Smooth muscle cell (in vitro differentiated cells): Measurements from ENCODE around the gene EML1. TPM values are rescaled to one million over a fixed set of nuclear protein-coding genes. Genes with fewer than 3 reads are reported as not detected.
A peak's percentile ranks its signal among the peaks of the same experiment; 100 is the strongest.

Source experiments
- DNase-seq: peaks from one replicate; lab custom pipeline; 2025; ENCODE audit not compliant: unreplicated experiment; lab: John Stamatoyannopoulos, UW
- H2AFZ ChIP-seq: fragments of 200-600 bp; sonication (generic); 2 replicates; pipeline ENCODE4 v1.6.0; 2016; ENCODE audit warnings: antibody characterized with exemption, low read depth, mild to moderate bottlenecking
- H3F3A ChIP-seq: fragments of 200-600 bp; sonication (generic); 2 replicates; pipeline ENCODE4 v1.6.0; 2017; ENCODE audit warnings: antibody characterized with exemption, low read depth
- H3K27ac ChIP-seq: fragments of 200-600 bp; sonication (generic); 2 replicates; pipeline ENCODE4 v1.5.1; 2016; ENCODE audit warnings: low read depth, mild to moderate bottlenecking
- H3K27me3 ChIP-seq: fragments of 200-600 bp; sonication (generic); 2 replicates; pipeline ENCODE4 v1.6.1; 2016; ENCODE audit warnings: low read depth, mild to moderate bottlenecking
- H3K36me3 ChIP-seq: fragments of 200-600 bp; sonication (generic); 2 replicates; pipeline ENCODE4 v1.5.1; 2016; ENCODE audit warnings: low read depth
- H3K4me1 ChIP-seq: fragments of 200-600 bp; sonication (generic); 2 replicates; pipeline ENCODE4 v1.5.1; 2016; ENCODE audit warnings: low read depth
- H3K4me2 ChIP-seq: fragments of 200-600 bp; sonication (generic); 2 replicates; pipeline ENCODE4 v1.6.0; 2016; ENCODE audit warnings: mild to moderate bottlenecking
- H3K4me3 ChIP-seq: fragments of 200-600 bp; sonication (generic); 2 replicates; pipeline ENCODE4 v1.5.1; 2016; ENCODE audit warnings: mild to moderate bottlenecking
- H3K79me2 ChIP-seq: fragments of 200-600 bp; sonication (generic); 2 replicates; pipeline ENCODE4 v1.6.0; 2016; ENCODE audit warnings: low read depth, mild to moderate bottlenecking
- H3K9ac ChIP-seq: fragments of 200-600 bp; sonication (generic); 2 replicates; pipeline ENCODE4 v1.6.0; 2016; ENCODE audit warnings: low read depth
- H3K9me3 ChIP-seq: fragments of 200-600 bp; sonication (generic); replicated peaks from 2 replicates; pipeline ENCODE4 v1.5.1; 2016; ENCODE audit warnings: low read depth
- H4K20me1 ChIP-seq: fragments of 200-600 bp; sonication (generic); 2 replicates; pipeline ENCODE4 v1.6.0; 2016; ENCODE audit warnings: low read depth
- CTCF ChIP-seq: fragments of 200-600 bp; sonication (generic); IDR thresholded peaks from 2 replicates; pipeline ENCODE4 v1.5.1; 2017; ENCODE audit warnings: borderline replicate concordance, mild to moderate bottlenecking, antibody characterized with exemption; ENCODE audit not compliant: insufficient read depth, poor library complexity, severe bottlenecking
- WGBS: methylation state at CpG from one replicate; pipeline ENCODE4 v1.1.7; 2016; ENCODE audit warnings: low lambda C conversion rate; 5-methylcytosine and 5-hydroxymethylcytosine counted together
- polyA plus RNA-seq: library from polyadenylated mRNA; unstranded; fragments of >200 nt; fragmentation: Nextera tagmentation; extraction: Ambion mirVana; gene quantifications from 2 replicates; pipeline ENCODE4 v1.2.1, GENCODE V29; 2016
- total RNA-seq: library from RNA; depleted of rRNA; stranded (reverse); fragments of >200 nt; gene quantifications from 2 replicates; pipeline ENCODE4 v1.2.3, GENCODE V29; 2014

The EML1 gene
- total and polyA plus RNA-seq, 2 experiments from 2014 or later = 13.0 to 31.2 TPM

GRCh38 chr14:99837822-99838221 is 44.6 kb downstream of the EML1 start:
- no peaks in the 10 kb centered on the region for H3F3A ChIP-seq
- H4K20me1 ChIP-seq = peaks cover 96% of the 10 kb centered on the region
- no peak overlapping the region for H3K4me2 ChIP-seq
- H3K9ac ChIP-seq = no peak overlapping the region
- peaks cover 35% of the 10 kb centered on the region for H3K27me3 ChIP-seq
- no peaks in the 10 kb centered on the region for H3K9me3 ChIP-seq
- TF ChIP-seq CTCF = no peak
- no peak overlapping the region for H3K4me3 ChIP-seq
- H3K79me2 ChIP-seq = peaks cover 16% of the 10 kb centered on the region
- no peak for DNase-seq
- no peak overlapping the region for H2AFZ ChIP-seq
- H3K4me1 ChIP-seq = peaks cover 26% of the 10 kb centered on the region
- WGBS = 98% methylated on average over 2 of the region's 2 CpGs
- no peak overlapping the region for H3K27ac ChIP-seq
- H3K36me3 ChIP-seq = no peaks in the 10 kb centered on the region

- peaks cover 26% of the 10 kb centered on the region for H3K4me1 ChIP-seq
- peak overlapping the region; percentile 64 for H3K4me2 ChIP-seq
- H3K27ac ChIP-seq = no peak overlapping the region
- WGBS = 21% methylated on average over 14 of the region's 14 CpGs
- H2AFZ ChIP-seq = no peak overlapping the region
- peaks cover 16% of the 10 kb centered on the region for H3K79me2 ChIP-seq
- DNase-seq = no peak
- peaks cover 26% of the 10 kb centered on the region for H3K27me3 ChIP-seq
- H4K20me1 ChIP-seq = peaks cover 89% of the 10 kb centered on the region
- H3F3A ChIP-seq = no peaks in the 10 kb centered on the region
- no peak for TF ChIP-seq CTCF
- no peaks in the 10 kb centered on the region for H3K36me3 ChIP-seq
- H3K9ac ChIP-seq = no peak overlapping the region
- peak overlapping the region; percentile 31 for H3K4me3 ChIP-seq
- H3K9me3 ChIP-seq = no peaks in the 10 kb centered on the region
These were observed 45.5 kb downstream of the EML1 start for GRCh38 chr14:99838639-99839134.

GRCh38 chr14:99839696-99840095 is 46.5 kb downstream of the EML1 start:
- Histone ChIP-seq H3K4me1 (peaks cover 26% of the 10 kb centered on the region), H3K27ac (no peak overlapping the region), H3K27me3 (peaks cover 22% of the 10 kb centered on the region), H2AFZ (no peak overlapping the region), H3K9me3 (no peaks in the 10 kb centered on the region), H4K20me1 (peaks cover 79% of the 10 kb centered on the region), H3K36me3 (no peaks in the 10 kb centered on the region), H3K79me2 (peaks cover 7% of the 10 kb centered on the region), H3F3A (no peaks in the 10 kb centered on the region), H3K9ac (no peak overlapping the region), H3K4me2 (no peak overlapping the region), H3K4me3 (no peak overlapping the region)
- WGBS = 84% methylated on average over 8 of the region's 8 CpGs
- no peak for DNase-seq
- no peak for TF ChIP-seq CTCF

- no peak overlapping the region for H3K9ac ChIP-seq
- H3F3A ChIP-seq = no peaks in the 10 kb centered on the region
- H3K9me3 ChIP-seq = no peaks in the 10 kb centered on the region
- no peak overlapping the region for H3K4me3 ChIP-seq
- peaks cover 74% of the 10 kb centered on the region for H4K20me1 ChIP-seq
- no peak overlapping the region for H3K27ac ChIP-seq
- H3K36me3 ChIP-seq = no peaks in the 10 kb centered on the region
- 78% methylated on average over 6 of the region's 6 CpGs for WGBS
- DNase-seq = no peak
- H3K79me2 ChIP-seq = peaks cover 7% of the 10 kb centered on the region
- H3K27me3 ChIP-seq = peaks cover 22% of the 10 kb centered on the region
- no peak for TF ChIP-seq CTCF
- H3K4me1 ChIP-seq = peaks cover 26% of the 10 kb centered on the region
- H3K4me2 ChIP-seq = no peak overlapping the region
- no peak overlapping the region for H2AFZ ChIP-seq
These were observed 47.1 kb downstream of the EML1 start for GRCh38 chr14:99840265-99840664.
